Right kidney (tissue), 1 donor: ENCODE measurements around the gene GABPA.

Source experiments
- DNase-seq: peaks from one replicate; pipeline ENCODE4 v3.0.0-alpha.2; 2016

Gene GABPA

DNA sequence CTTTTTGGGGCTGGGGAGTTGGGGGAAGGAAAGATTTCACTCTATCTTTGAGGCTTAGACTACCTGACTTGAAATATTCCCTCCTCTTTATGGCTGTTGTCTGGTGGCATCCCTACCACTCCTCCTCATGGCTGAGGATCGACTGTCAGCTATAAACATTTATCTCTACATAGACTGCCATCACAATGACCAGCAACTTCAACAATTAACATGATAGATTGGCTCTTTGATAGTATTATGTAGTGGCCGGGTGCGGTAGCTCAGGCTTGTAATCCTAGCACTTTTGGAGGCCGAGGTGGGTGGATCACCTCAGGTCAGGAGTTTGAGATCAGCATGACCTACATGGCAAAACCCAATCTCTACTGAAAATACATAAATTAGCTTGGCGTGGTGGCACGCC, 72.4 kb downstream of the GABPA start:
- DNase-seq = no peak

DNA sequence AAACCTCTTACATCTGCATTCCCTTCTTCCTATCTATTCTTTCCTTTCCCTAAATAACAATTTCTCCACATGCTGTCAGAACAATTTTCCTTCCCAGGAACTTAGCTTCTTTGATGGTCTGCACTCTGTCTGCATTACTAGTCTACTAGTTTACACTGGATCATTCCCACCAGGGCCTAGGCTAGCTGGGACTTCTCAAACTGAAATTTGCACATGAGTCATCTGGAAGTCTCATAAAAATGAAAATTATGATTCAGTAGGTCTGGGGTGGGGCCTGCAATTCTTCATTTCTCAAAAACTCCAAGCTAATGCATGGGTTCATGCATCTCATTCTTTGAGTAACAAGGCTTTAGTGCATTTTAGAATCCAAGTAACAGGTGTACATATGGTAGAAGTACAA, 74.2 kb downstream of the GABPA start:
- no peak for DNase-seq

DNA sequence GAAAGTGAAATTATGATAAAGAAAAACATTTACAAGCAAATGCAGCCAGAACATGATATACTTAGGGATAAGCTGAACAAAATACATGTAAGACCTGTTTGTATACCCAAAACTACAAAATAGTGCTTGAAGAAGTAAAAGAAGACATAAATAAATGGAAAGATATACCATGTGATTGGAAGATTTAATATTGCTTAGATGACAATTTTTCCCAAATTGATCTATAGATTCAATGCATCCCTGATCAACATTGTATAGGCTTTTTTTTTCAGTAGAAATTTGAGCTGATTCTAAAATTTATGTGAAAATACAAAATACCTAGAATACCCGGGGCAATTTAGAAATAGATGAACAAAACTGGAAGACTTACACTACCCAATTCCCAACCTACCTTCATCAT, 76.4 kb downstream of the GABPA start:
- no peak for DNase-seq

DNA sequence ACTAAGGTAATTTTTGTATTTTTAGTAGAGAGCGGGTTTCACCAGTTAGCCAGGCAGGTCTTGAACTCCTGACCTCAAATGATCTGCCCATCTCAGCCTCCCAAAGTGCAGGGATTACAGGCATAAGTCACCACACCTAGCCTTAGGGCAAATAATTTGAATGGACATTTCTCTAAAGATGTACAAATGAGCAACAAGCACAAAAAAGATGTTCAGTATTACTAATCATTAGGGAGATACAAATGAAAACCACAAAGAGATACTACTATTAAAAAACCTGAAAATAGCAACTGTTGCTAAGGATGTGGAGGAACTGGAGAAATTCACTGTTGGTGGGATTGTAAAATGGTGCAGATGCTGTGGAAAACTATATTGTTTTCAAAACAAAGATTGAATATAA, 79.1 kb downstream of the GABPA start:
- DNase-seq = no peak

DNA sequence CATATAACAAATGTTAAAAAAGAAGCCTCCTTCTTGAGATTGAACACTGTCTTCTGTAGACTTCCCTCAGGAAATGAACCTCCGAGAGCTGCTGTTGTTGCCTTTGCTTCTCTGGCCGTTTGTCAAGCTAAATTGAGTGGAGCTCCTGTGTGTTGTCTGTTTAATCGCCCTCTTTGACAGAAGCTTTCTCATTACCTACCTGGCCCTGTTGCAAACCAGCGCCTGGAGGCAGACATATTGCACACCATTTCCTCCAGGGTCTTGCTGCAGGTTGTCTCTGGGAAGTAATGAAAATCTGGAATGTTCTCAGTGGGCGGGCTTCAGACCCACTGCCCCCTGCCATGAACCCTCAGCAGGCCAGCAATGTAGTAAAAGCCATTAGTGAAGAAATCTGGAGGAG, 83.3 kb downstream of the GABPA start:
- no peak for DNase-seq

DNA sequence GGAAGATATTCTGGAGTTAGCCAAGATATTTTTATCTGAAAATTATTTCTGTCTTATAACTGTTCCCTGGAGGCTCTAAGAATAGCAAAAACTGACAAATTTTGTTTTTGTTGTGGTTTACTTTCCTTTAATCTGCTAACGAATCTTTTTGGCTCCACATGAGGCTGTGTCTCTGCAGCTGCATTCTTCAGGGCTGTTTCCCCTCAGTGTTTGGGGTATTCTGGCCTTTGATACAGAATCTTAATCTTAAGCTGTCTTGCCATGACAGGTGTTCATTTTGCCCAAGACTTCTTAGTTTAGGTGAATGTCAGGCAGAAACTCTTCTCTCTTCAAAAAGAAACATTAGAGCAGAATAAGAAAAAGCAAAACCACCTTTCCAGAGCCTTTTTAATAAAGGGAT, 83.8 kb downstream of the GABPA start:
- DNase-seq = no peak
